Peyer's patch (tissue), 4 donors: Measurements from ENCODE around the gene SERGEF.

Experiments used
- CTCF ChIP-seq, 6 experiments: fragments of 450-650 bp in 4 of 6; fragments of 200-600 bp in 2 of 6; sonication (generic) in 1 of 6; IDR thresholded peaks; one replicate each; pipeline ENCODE4 v1.5.1; 2017 to 2019; ENCODE audit warnings: antibody characterized with exemption in 6 of 6, mild to moderate bottlenecking in 3 of 6, moderate library complexity in 1 of 6
- POLR2A ChIP-seq, 2 donors: fragments of 450-650 bp; IDR thresholded peaks; one replicate each; pipeline ENCODE4 v1.5.1; 2017; ENCODE audit warnings: antibody characterized with exemption in 2 of 2, mild to moderate bottlenecking in 2 of 2, moderate library complexity in 2 of 2

GRCh38 chr11:17771841-17772401 is 240.9 kb downstream of the SERGEF start:
- TF ChIP-seq POLR2A (IDR thresholded peaks at IDR 0.05) (no peak), CTCF (IDR thresholded peaks at IDR 0.05) (no peak)
